HEK293 (cell line): Measurements from ENCODE around the gene FSTL4.
A peak's percentile ranks its signal among the peaks of the same experiment; 100 is the strongest.

ENCODE experiments used
- CTCF ChIA-PET: fragments of 350-600 bp; formaldehyde crosslinking; extraction: SDS; loops from one replicate; lab custom pipeline; 2021; ENCODE audit warnings: antibody characterized with exemption; lab: Yijun Ruan, JAX
- POLR2A ChIA-PET: fragments of 300-600 bp; formaldehyde crosslinking; extraction: SDS; loops from one replicate; lab custom pipeline; 2020; ENCODE audit warnings: antibody characterized with exemption, inconsistent platforms; lab: Yijun Ruan, JAX
- H3K27ac ChIP-seq: fragments of 200-500 bp; sonication (Bioruptor generic); 2 replicates; pipeline ENCODE4 v1.5.1; 2014; ENCODE audit warnings: low read depth, low read length, control low read depth, inconsistent platforms; ENCODE audit errors: extremely low read depth
- H3K36me3 ChIP-seq, 2 experiments: fragments of 200-500 bp in 1 of 2; sonication (Bioruptor generic) in 1 of 2; 1 replicate in 1 of 2; 2 replicates in 1 of 2; pipeline ENCODE4 v1.5.1; 2014 to 2017; ENCODE audit warnings: inconsistent platforms in 2 of 2, low read length in 2 of 2; ENCODE audit not compliant: control insufficient read depth in 2 of 2, insufficient read depth in 1 of 2
- H3K4me1 ChIP-seq: fragments of 200-500 bp; sonication (Bioruptor generic); 2 replicates; pipeline ENCODE4 v1.5.1; 2014; ENCODE audit warnings: mild to moderate bottlenecking, low read length, inconsistent platforms; ENCODE audit not compliant: control insufficient read depth, insufficient read depth
- H3K4me3 ChIP-seq: 2 replicates; pipeline ENCODE4 v1.5.1; 2011; ENCODE audit warnings: low read depth, mild to moderate bottlenecking, control low read depth, low read length, moderate library complexity
- H3K9me3 ChIP-seq: fragments of 200-500 bp; sonication (Bioruptor generic); 2 replicates; pipeline ENCODE4 v1.5.1; 2014; ENCODE audit warnings: low read depth, low read length, inconsistent platforms; ENCODE audit not compliant: control insufficient read depth, insufficient read depth
- GLI4 ChIP-seq: fragments of 450-650 bp; formaldehyde crosslinking; IDR thresholded peaks from 2 replicates; pipeline ENCODE4 v1.5.1; 2016; ENCODE audit warnings: missing biosample characterization, missing genetic modification characterization
- GLIS1 ChIP-seq: fragments of 450-650 bp; formaldehyde crosslinking; IDR thresholded peaks from 2 replicates; pipeline ENCODE4 v1.5.1; 2016; ENCODE audit warnings: missing biosample characterization, missing genetic modification characterization
- HOXA7 ChIP-seq: sonication (generic); formaldehyde crosslinking; IDR thresholded peaks from 2 replicates; pipeline ENCODE4 v1.8.1; 2022; ENCODE audit warnings: missing genetic modification reagents, borderline replicate concordance
- KLF1 ChIP-seq: fragments of 450-650 bp; formaldehyde crosslinking; IDR thresholded peaks from 2 replicates; pipeline ENCODE4 v1.5.1; 2016; ENCODE audit warnings: missing biosample characterization, missing genetic modification characterization
- KLF7 ChIP-seq: fragments of 450-650 bp; formaldehyde crosslinking; IDR thresholded peaks from 2 replicates; pipeline ENCODE4 v1.5.1; 2016; ENCODE audit warnings: missing biosample characterization, missing genetic modification characterization, borderline replicate concordance
- SCRT1 ChIP-seq: fragments of 450-650 bp; formaldehyde crosslinking; IDR thresholded peaks from 2 replicates; pipeline ENCODE4 v1.5.1; 2016; ENCODE audit warnings: missing biosample characterization, missing genetic modification characterization, borderline replicate concordance
- SP3 ChIP-seq: fragments of 450-650 bp; formaldehyde crosslinking; IDR thresholded peaks from 2 replicates; pipeline ENCODE4 v1.5.1; 2016; ENCODE audit warnings: missing biosample characterization, missing genetic modification characterization
- ZNF114 ChIP-seq: fragments of 450-650 bp; formaldehyde crosslinking; IDR thresholded peaks from 2 replicates; pipeline ENCODE4 v1.5.0; 2017; ENCODE audit warnings: missing biosample characterization, missing genetic modification characterization
- ZNF148 ChIP-seq: fragments of 450-650 bp; formaldehyde crosslinking; IDR thresholded peaks from 2 replicates; pipeline ENCODE4 v1.5.0; 2017; ENCODE audit warnings: missing biosample characterization, missing genetic modification characterization, borderline replicate concordance
- ZNF157 ChIP-seq: fragments of 450-650 bp; formaldehyde crosslinking; IDR thresholded peaks from 2 replicates; pipeline ENCODE4 v1.5.1; 2016; ENCODE audit warnings: missing biosample characterization, missing genetic modification characterization
- ZNF184 ChIP-seq: fragments of 450-650 bp; IDR thresholded peaks from 2 replicates; pipeline ENCODE4 v1.5.1; 2018; ENCODE audit warnings: missing biosample characterization, mild to moderate bottlenecking, missing genetic modification characterization
- ZNF23 ChIP-seq: fragments of 450-650 bp; formaldehyde crosslinking; IDR thresholded peaks from 2 replicates; pipeline ENCODE4 v1.5.1; 2016; ENCODE audit warnings: missing biosample characterization, missing genetic modification characterization, borderline replicate concordance
- ZNF274 ChIP-seq, 2 experiments: fragments of 200-500 bp in 1 of 2; fragments of 450-650 bp in 1 of 2; sonication (Bioruptor generic) in 1 of 2; formaldehyde crosslinking in 1 of 2; IDR thresholded peaks; 2 replicates each; pipeline versions ENCODE4 v1.5.1 to v1.6.1; 2014 to 2016; ENCODE audit warnings: borderline replicate concordance in 1 of 2, inconsistent platforms in 1 of 2, low read length in 1 of 2, missing biosample characterization in 1 of 2, missing genetic modification characterization in 1 of 2
- ZNF324 ChIP-seq: fragments of 450-650 bp; formaldehyde crosslinking; IDR thresholded peaks from 2 replicates; pipeline ENCODE4 v1.5.1; 2016; ENCODE audit warnings: missing biosample characterization, missing genetic modification characterization
- ZNF335 ChIP-seq: fragments of 450-650 bp; formaldehyde crosslinking; conservative IDR thresholded peaks from 2 replicates; pipeline ENCODE4 v1.5.1; 2016; ENCODE audit warnings: missing biosample characterization, missing genetic modification characterization
- ZNF341 ChIP-seq: fragments of 450-650 bp; formaldehyde crosslinking; IDR thresholded peaks from 2 replicates; pipeline ENCODE4; 2016; ENCODE audit warnings: low read depth, missing biosample characterization, missing genetic modification characterization
- ZNF394 ChIP-seq: fragments of 450-650 bp; formaldehyde crosslinking; IDR thresholded peaks from 2 replicates; pipeline ENCODE4 v1.5.1; 2016; ENCODE audit warnings: missing biosample characterization, missing genetic modification characterization, mild to moderate bottlenecking, moderate library complexity, borderline replicate concordance
- ZNF510 ChIP-seq: fragments of 450-650 bp; formaldehyde crosslinking; IDR thresholded peaks from 2 replicates; pipeline ENCODE4 v1.5.1; 2018; ENCODE audit warnings: mild to moderate bottlenecking, missing genetic modification characterization, missing biosample characterization; ENCODE audit not compliant: insufficient replicate concordance
- ZNF560 ChIP-seq: fragments of 450-650 bp; formaldehyde crosslinking; IDR thresholded peaks from 2 replicates; pipeline ENCODE4 v1.5.1; 2017; ENCODE audit warnings: missing biosample characterization, missing genetic modification characterization, borderline replicate concordance
- ZNF624 ChIP-seq: fragments of 450-650 bp; formaldehyde crosslinking; IDR thresholded peaks from 2 replicates; pipeline ENCODE4 v1.5.1; 2017; ENCODE audit warnings: missing biosample characterization, missing genetic modification characterization
- ZNF626 ChIP-seq: fragments of 450-650 bp; sonication (Bioruptor Pico); formaldehyde crosslinking; IDR thresholded peaks from 2 replicates; pipeline ENCODE4 v1.5.1; 2018; ENCODE audit warnings: missing biosample characterization, missing genetic modification characterization, inconsistent platforms
- ZNF707 ChIP-seq: fragments of 450-650 bp; formaldehyde crosslinking; IDR thresholded peaks from 2 replicates; pipeline ENCODE4 v1.5.1; 2016; ENCODE audit warnings: missing biosample characterization, missing genetic modification characterization
- ZNF785 ChIP-seq: fragments of 450-650 bp; formaldehyde crosslinking; IDR thresholded peaks from 2 replicates; pipeline ENCODE4 v1.5.1; 2016; ENCODE audit warnings: missing biosample characterization, missing genetic modification characterization
- ZNF792 ChIP-seq: fragments of 450-650 bp; formaldehyde crosslinking; IDR thresholded peaks from 2 replicates; pipeline ENCODE4 v1.5.1; 2016; ENCODE audit warnings: missing biosample characterization, missing genetic modification characterization
- ZNF843 ChIP-seq: fragments of 450-650 bp; formaldehyde crosslinking; IDR thresholded peaks from 2 replicates; pipeline ENCODE4 v1.5.1; 2016; ENCODE audit warnings: missing biosample characterization, missing genetic modification characterization
- TF ChIP-seq, protein P1 (sequence below): fragments of 450-650 bp; formaldehyde crosslinking; IDR thresholded peaks from 2 replicates; pipeline ENCODE4 v1.5.1; 2016; ENCODE audit warnings: missing biosample characterization, missing genetic modification characterization

Gene FSTL4

DNA sequence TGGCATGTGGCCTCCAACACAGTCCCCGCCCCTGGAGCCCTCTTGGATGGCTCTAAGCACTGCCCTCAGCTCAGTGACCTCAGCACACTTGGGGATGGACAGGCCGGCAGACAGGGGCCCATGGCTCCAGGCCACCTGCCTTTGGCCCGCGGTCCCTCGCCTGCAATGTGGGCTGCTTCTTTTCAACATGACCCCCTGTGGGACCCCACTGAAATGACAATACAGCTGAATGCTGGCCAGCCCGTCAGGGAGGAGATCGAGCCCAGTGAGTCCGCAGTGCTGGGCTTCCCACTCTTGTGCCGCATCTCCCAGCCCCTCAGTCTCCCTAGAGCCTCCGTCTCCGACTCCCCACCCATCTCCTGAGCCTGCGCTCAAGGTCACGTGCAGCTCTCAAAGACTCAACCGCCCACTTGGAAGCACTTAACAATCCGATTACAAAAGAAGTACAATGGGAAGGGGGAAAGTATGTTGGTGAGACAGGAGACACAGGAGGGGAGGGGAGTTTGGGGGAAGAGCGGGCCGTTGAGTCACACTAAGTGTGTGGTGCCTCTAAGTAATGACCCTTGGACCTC lies 321.6 kb downstream of the FSTL4 start:
- Histone ChIP-seq H3K36me3 (no peaks in the 10 kb centered on the region), H3K27ac (no peak overlapping the region), H3K4me1 (no peaks in the 10 kb centered on the region), H3K9me3 (no peaks in the 10 kb centered on the region), H3K4me3 (no peak overlapping the region)
- POLR2A ChIA-PET = no interaction called here
- CTCF ChIA-PET = interaction anchor here (0.7 to 9.5 kb wide), 3 partner anchors 34 to 178 kb away, joined by 5 to 98 read pairs (median 5); no protein-coding TSS in a partner anchor
- TF ChIP-seq SCRT1 (tag by site-specific recombination) (no peak), ZNF114 (tag by site-specific recombination) (no peak), ZNF785 (no peak), KLF7 (tag by site-specific recombination) (no peak), ZNF707 (tag by site-specific recombination) (no peak), ZNF184 (tag by site-specific recombination) (no peak), ZNF510 (no peak), ZNF626 (tag by site-specific recombination) (no peak), ZNF23 (tag by site-specific recombination) (no peak), ZNF341 (tag by site-specific recombination) (peak; percentile 45; the same call in 1 of the 2 replicates), ZNF148 (tag by site-specific recombination) (no peak), ZNF274 (IDR thresholded peaks at IDR 0.05; ENCODE audit: low read length) (no peak), ZNF274 (tag by site-specific recombination; IDR thresholded peaks at IDR 0.05; ENCODE audit: borderline replicate concordance) (no peak), GLIS1 (tag by site-specific recombination) (0 out of 2 replicates have a peak, but pooled peaks have one; percentile 13), HOXA7 (no peak), ZNF324 (no peak), ZNF560 (tag by site-specific recombination) (no peak)
- TF ChIP-seq, protein P1, sequence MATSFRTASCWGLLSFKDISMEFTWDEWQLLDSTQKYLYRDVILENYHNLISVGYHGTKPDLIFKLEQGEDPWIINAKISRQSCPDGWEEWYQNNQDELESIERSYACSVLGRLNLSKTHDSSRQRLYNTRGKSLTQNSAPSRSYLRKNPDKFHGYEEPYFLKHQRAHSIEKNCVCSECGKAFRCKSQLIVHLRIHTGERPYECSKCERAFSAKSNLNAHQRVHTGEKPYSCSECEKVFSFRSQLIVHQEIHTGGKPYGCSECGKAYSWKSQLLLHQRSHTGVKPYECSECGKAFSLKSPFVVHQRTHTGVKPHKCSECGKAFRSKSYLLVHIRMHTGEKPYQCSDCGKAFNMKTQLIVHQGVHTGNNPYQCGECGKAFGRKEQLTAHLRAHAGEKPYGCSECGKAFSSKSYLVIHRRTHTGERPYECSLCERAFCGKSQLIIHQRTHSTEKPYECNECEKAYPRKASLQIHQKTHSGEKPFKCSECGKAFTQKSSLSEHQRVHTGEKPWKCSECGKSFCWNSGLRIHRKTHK (tag by site-specific recombination) = no peak

DNA sequence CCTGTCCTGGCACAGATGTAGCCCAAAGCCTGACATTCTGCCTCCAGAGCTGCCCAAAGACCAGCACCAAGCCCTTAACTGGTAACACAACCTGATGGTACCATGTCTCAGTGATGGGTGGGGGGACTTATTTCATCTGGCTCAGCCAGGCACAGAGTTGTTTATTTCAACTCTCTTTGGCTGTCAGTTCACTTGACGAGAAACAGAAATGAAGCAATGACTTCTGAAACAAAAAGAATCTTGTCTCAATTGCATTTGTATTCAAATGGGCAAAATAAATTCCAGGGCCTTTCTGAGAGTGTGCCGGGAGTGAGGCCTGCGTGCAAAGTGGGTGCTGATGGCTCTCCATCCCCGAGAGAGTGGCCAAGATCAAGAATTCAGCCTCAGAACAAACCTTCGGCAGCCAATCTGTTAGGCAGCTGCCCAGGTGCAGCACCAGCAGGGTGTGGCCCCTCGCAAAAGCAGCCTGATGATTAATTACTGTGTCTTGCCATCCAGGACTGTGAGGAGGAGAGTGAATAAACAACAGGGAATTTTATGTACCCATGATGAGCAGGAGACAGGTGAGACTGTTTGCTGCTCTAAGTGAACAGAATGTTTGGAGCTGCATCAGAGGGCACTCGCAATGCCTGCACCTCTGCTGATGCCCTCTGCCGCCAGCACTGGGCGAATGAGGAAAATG lies 322.5 kb downstream of the FSTL4 start:
- Histone ChIP-seq H3K9me3 (no peaks in the 10 kb centered on the region), H3K4me1 (no peaks in the 10 kb centered on the region), H3K36me3 (no peaks in the 10 kb centered on the region), H3K4me3 (no peak overlapping the region)
- POLR2A ChIA-PET = no interaction called here
- CTCF ChIA-PET = interaction anchor here (1.0 to 9.5 kb wide), 2 partner anchors 33 to 178 kb away, joined by 5 to 98 read pairs; no protein-coding TSS in a partner anchor
- TF ChIP-seq ZNF624 (tag by site-specific recombination) = no peak
- no peak for TF ChIP-seq ZNF157
- no peak for TF ChIP-seq ZNF792 (tag by site-specific recombination)
- no peak for TF ChIP-seq ZNF335 (tag by site-specific recombination)
- no peak for TF ChIP-seq ZNF394 (tag by site-specific recombination)
- no peak for TF ChIP-seq ZNF843 (tag by site-specific recombination)
- no peak for TF ChIP-seq SP3 (tag by site-specific recombination)
- no peak for TF ChIP-seq GLI4
- TF ChIP-seq KLF1 = 0 out of 2 replicates have a peak, but pooled peaks have one; percentile 24
- TF ChIP-seq, all 188 proteins: peak for 1
- no peak overlapping the region for H3K27ac ChIP-seq
